Type B pancreatic cell (in vitro differentiated cells): ENCODE measurements around the gene TMEM63A. TPM values are rescaled to one million over a fixed set of nuclear protein-coding genes. Genes with fewer than 3 reads are reported as not detected.

Source experiments
- DNase-seq: peaks from one replicate; pipeline ENCODE4 v3.0.0; 2021; ENCODE audit warnings: mixed read lengths; ENCODE audit not compliant: unreplicated experiment; ENCODE audit errors: extremely low spot score
- H3K27ac Mint-ChIP-seq: 2 replicates; pipeline ENCODE4 v1.8.0; 2021; ENCODE audit warnings: mild to moderate bottlenecking, mixed read lengths
- H3K27me3 Mint-ChIP-seq: 2 replicates; pipeline ENCODE4 v1.8.0; 2021; ENCODE audit warnings: mixed read lengths
- H3K36me3 Mint-ChIP-seq: 2 replicates; pipeline ENCODE4 v1.8.0; 2021; ENCODE audit warnings: mixed read lengths
- H3K4me1 Mint-ChIP-seq: one replicate; pipeline ENCODE4 v1.8.0; 2021; ENCODE audit warnings: mixed read lengths; ENCODE audit not compliant: unreplicated experiment
- H3K4me3 Mint-ChIP-seq: 2 replicates; pipeline ENCODE4 v1.8.0; 2021; ENCODE audit warnings: mild to moderate bottlenecking, mixed read lengths
- H3K9me3 Mint-ChIP-seq: 2 replicates; pipeline ENCODE4 v1.8.0; 2021; ENCODE audit warnings: mixed read lengths
- total RNA-seq: library from RNA; stranded (reverse); gene quantifications from 2 replicates; pipeline ENCODE4 v1.2.1, GENCODE V29; 2021; ENCODE audit warnings: low replicate concordance
- TF ChIP-seq, protein P1 (sequence below): fragments of 200-600 bp; sonication (generic); conservative IDR thresholded peaks from 2 replicates; pipeline ENCODE4 v1.5.0; 2021; ENCODE audit warnings: antibody characterized with exemption, mild to moderate bottlenecking

TMEM63A gene
- total RNA-seq, 1 donor from 2014 or later: 63.3 TPM

GRCh38 chr1:225885336-225885735 is 3.2 kb upstream of the TMEM63A start:
- Mint-ChIP-seq H3K9me3 (no peaks in the 10 kb centered on the region), H3K27ac (no peak overlapping the region), H3K36me3 (no peaks in the 10 kb centered on the region), H3K27me3 (peaks cover 15% of the 10 kb centered on the region), H3K4me3 (no peak overlapping the region), H3K4me1 (peaks cover 18% of the 10 kb centered on the region)
- no peak for DNase-seq
- TF ChIP-seq, protein P1, sequence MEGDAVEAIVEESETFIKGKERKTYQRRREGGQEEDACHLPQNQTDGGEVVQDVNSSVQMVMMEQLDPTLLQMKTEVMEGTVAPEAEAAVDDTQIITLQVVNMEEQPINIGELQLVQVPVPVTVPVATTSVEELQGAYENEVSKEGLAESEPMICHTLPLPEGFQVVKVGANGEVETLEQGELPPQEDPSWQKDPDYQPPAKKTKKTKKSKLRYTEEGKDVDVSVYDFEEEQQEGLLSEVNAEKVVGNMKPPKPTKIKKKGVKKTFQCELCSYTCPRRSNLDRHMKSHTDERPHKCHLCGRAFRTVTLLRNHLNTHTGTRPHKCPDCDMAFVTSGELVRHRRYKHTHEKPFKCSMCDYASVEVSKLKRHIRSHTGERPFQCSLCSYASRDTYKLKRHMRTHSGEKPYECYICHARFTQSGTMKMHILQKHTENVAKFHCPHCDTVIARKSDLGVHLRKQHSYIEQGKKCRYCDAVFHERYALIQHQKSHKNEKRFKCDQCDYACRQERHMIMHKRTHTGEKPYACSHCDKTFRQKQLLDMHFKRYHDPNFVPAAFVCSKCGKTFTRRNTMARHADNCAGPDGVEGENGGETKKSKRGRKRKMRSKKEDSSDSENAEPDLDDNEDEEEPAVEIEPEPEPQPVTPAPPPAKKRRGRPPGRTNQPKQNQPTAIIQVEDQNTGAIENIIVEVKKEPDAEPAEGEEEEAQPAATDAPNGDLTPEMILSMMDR: no peak

DNA sequence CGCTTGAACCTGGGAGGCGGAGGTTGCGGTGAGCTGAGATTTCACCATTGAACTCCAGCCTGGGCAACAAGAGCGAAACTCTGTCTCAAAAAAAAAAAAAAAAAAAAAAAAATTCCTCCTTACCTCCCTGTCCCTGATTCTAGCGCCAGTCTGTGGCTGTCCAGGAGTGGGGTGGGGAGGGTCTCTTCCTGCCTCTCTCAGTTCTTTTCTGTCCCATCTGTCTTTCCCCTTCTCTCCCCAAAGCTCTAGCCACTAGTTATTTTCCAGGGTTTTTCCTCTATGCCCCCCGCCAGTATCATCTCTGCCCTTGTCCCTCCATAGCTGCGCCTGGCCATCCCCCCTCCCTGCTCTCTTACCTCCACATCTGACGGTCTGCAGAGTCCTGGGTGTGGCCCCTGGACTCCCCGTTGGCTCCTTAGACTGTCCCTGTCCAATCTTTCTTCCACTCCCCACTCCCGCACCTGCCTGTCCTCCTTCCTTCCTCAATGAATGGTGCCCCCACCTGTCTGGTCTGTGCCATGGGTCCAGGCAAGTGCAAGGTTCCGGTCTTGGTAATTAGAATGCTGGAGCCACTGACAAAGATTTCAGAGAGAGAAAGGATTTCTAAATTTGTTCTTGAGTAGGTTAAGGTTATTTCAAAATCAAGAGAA is 1.6 kb upstream of the TMEM63A start:
- TF ChIP-seq, protein P1: no peak
- Mint-ChIP-seq H3K36me3 (no peaks in the 10 kb centered on the region), H3K4me3 (peak overlapping the region; percentile 90), H3K9me3 (no peaks in the 10 kb centered on the region), H3K27me3 (peaks cover 15% of the 10 kb centered on the region), H3K27ac (peak overlapping the region; percentile 87), H3K4me1 (peaks cover 23% of the 10 kb centered on the region)
- DNase-seq: no peak

DNA sequence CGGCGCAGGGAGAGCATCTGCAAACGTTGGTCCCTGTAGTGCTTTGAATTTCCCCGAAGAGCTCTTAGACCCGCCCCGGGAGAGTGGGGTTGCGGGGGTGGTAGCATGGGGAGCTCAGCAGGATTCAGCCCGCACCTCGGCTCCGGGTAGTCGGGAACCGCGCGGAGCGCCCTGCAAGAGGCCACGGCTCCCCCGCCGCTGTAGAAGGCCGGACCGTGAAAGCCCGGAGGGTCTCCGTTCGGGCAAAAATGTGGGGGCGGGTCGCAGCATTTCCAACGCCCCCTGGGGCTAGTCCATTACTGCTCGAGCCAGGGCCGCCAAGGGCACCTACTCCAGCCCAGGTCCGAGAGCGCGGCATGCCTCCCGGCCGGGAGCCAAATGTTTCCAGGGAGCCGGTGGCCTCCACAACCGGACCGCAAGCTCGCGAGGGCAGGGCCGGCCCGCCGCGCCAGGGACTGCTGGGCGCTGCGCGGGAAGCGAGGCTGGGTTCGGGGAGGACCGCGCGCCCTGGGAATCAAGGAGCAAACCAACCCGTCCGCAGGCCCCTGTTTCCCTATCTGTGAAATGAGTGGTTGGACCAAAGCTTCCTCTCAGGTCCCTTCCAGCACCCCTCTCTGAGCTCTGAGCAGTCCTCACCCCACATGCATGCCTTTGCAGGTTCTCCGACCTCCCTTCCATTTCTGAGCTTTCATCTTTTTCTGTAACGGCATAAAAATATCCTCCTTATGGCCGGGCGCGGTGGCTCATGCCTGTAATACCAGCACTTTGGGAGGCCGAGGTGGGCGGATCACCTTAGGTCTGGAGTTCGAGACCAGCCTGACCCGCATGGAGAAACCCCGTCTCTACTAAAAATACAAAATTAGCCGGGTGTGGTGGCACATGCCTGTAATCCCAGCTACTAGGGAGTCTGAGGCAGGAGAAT is 775 bp upstream of the TMEM63A start:
- Mint-ChIP-seq H3K4me1 (peaks cover 24% of the 10 kb centered on the region), H3K36me3 (no peaks in the 10 kb centered on the region), H3K27me3 (peaks cover 11% of the 10 kb centered on the region), H3K4me3 (peak overlapping the region; percentile 90), H3K27ac (peak overlapping the region; percentile 87), H3K9me3 (no peaks in the 10 kb centered on the region)
- DNase-seq: no peak
- TF ChIP-seq, protein P1: peak; percentile 11

- peaks cover 31% of the 10 kb centered on the region for H3K4me1 Mint-ChIP-seq
Measured at GRCh38 chr1:225881081-225881958, 860 bp downstream of the TMEM63A start.

GRCh38 chr1:225880636-225881035 is 1.5 kb downstream of the TMEM63A start:
- no peak for DNase-seq
- TF ChIP-seq, protein P1: no peak
- H3K4me3 Mint-ChIP-seq: peak overlapping the region; percentile 90
- H3K4me1 Mint-ChIP-seq: peaks cover 31% of the 10 kb centered on the region
- H3K27me3 Mint-ChIP-seq: peaks cover 3% of the 10 kb centered on the region
- H3K27ac Mint-ChIP-seq: peak overlapping the region; percentile 83
- no peaks in the 10 kb centered on the region for H3K9me3 Mint-ChIP-seq
- H3K36me3 Mint-ChIP-seq: no peaks in the 10 kb centered on the region

More at GRCh38 chr1:225881081-225881958, 860 bp downstream of the TMEM63A start:
- H3K36me3 Mint-ChIP-seq: no peaks in the 10 kb centered on the region
- TF ChIP-seq, protein P1: no peak
- H3K27ac Mint-ChIP-seq: peak overlapping the region; percentile 83
- peak overlapping the region; percentile 90 for H3K4me3 Mint-ChIP-seq
- no peak for DNase-seq
- H3K9me3 Mint-ChIP-seq: no peaks in the 10 kb centered on the region
- peaks cover 5% of the 10 kb centered on the region for H3K27me3 Mint-ChIP-seq
